SK-N-SH (cell line): ENCODE measurements around the gene AP1S3.

Experiments used
- CTCF ChIP-seq: fragments of 200-600 bp; sonication (generic); IDR thresholded peaks from 2 replicates; pipeline ENCODE4 v1.6.1; 2017; ENCODE audit warnings: antibody characterized with exemption, mild to moderate bottlenecking, moderate library complexity
- POLR2AphosphoS5 ChIP-seq: IDR thresholded peaks from 2 replicates; pipeline ENCODE4 v1.6.1; 2012; ENCODE audit warnings: low read depth, low read length
- RAD21 ChIP-seq: IDR thresholded peaks from 2 replicates; pipeline ENCODE4 v1.6.1; 2012; ENCODE audit warnings: mild to moderate bottlenecking, low read length
- USF1 ChIP-seq: IDR thresholded peaks from 2 replicates; pipeline ENCODE4 v1.4.0; 2012; ENCODE audit warnings: low read depth, borderline replicate concordance

DNA sequence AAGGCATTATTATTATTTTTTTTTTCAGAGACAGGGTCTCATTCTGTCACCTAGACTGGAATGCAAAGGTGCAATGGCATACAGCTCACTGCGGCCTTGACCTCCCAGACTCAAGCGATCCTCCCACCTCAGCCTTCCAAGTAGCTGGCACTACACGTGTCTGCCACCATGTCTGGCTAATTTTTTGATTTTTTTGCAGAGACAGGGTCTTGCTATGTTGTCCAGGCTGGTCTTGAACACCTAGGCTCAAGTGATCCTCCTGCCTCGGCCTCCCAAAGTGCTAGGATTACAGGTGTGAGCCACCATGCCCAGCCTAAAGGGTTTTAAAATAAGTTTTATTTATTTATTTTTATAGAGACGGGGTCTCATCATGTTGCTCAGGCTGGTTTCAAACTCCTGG is 45.3 kb upstream of the AP1S3 start:
- TF ChIP-seq USF1: no peak
- no peak for TF ChIP-seq CTCF
- TF ChIP-seq RAD21: no peak
- no peak for TF ChIP-seq POLR2AphosphoS5
